Ectodermal cell (in vitro differentiated cells): ENCODE measurements around the gene KIF13A. TPM values are rescaled to one million over a fixed set of nuclear protein-coding genes. Genes with fewer than 3 reads are reported as not detected.

Experiments used
- H3K27ac ChIP-seq: 2 replicates; pipeline ENCODE4 v1.7.0; 2013; ENCODE audit warnings: mild to moderate bottlenecking, low read depth, low read length; ENCODE audit not compliant: insufficient read depth, poor library complexity, severe bottlenecking
- H3K27me3 ChIP-seq: 2 replicates; pipeline ENCODE4 v1.7.0; 2013; ENCODE audit warnings: mild to moderate bottlenecking, low read length; ENCODE audit not compliant: insufficient read depth, control insufficient read depth, poor library complexity, severe bottlenecking
- H3K36me3 ChIP-seq: one replicate; pipeline ENCODE4 v1.7.0; 2013; ENCODE audit warnings: low read length; ENCODE audit not compliant: control insufficient read depth, insufficient read depth
- H3K4me1 ChIP-seq: one replicate; pipeline ENCODE4 v1.7.0; 2013; ENCODE audit warnings: low read length; ENCODE audit not compliant: control insufficient read depth, insufficient read depth
- H3K4me3 ChIP-seq: 2 replicates; pipeline ENCODE4 v1.7.0; 2013; ENCODE audit warnings: low read depth, low read length, control low read depth; ENCODE audit not compliant: insufficient read depth
- H3K9me3 ChIP-seq: 2 replicates; pipeline ENCODE4 v1.7.0; 2013; ENCODE audit warnings: mild to moderate bottlenecking, low read length, moderate library complexity; ENCODE audit not compliant: control insufficient read depth
- WGBS, 2 experiments: methylation state at CpG; one replicate each; pipeline ENCODE4 v1.1.7; 2013; ENCODE audit warnings: missing lambda C conversion rate in 2 of 2; 5-methylcytosine and 5-hydroxymethylcytosine counted together
- polyA plus RNA-seq, 4 experiments: library from polyadenylated mRNA; stranded (reverse); fragments of 50-300 nt; gene quantifications; one replicate each; pipeline ENCODE4 v1.2.3, GENCODE V29; 2013

The KIF13A gene
- polyA plus RNA-seq (2013, experiment 1 of 4) = 19.0 TPM
- 16.7 TPM for polyA plus RNA-seq (2013, experiment 2 of 4)
- 13.4 TPM for polyA plus RNA-seq (2013, experiment 3 of 4)
- 17.6 TPM for polyA plus RNA-seq (2013, experiment 4 of 4)

- H3K4me1 ChIP-seq = peaks cover 3% of the 10 kb centered on the region
- H3K9me3 ChIP-seq = no peaks in the 10 kb centered on the region
- no peaks in the 10 kb centered on the region for H3K36me3 ChIP-seq
- no peak within 1 kb of the TSS for H3K27ac ChIP-seq
- whole genome bisulfite sequencing, 2 experiments = 0% methylated on average over 54 of the region's 54 CpGs
- peak within 1 kb of the TSS; percentile 82 for H3K4me3 ChIP-seq
- H3K27me3 ChIP-seq = peaks cover 22% of the 10 kb centered on the region
Measured at GRCh38 chr6:17987447-17987696, at the start of gene KIF13A. KIF13A (minus strand) TSS chr6:17987635; CDS start chr6:17987463, 172 bp downstream.

- Histone ChIP-seq H3K4me3 (no peak overlapping the region), H3K4me1 (no peaks in the 10 kb centered on the region), H3K36me3 (no peaks in the 10 kb centered on the region), H3K27ac (no peak overlapping the region), H3K9me3 (no peaks in the 10 kb centered on the region), H3K27me3 (no peaks in the 10 kb centered on the region)
- 94 to 95% methylated on average over 4 of the region's 4 CpGs for WGBS, 2 experiments
Measured at GRCh38 chr6:18036781-18037180, 49.3 kb upstream of the KIF13A start.

- 86 to 87% methylated on average over 12 to 13 of the region's 13 CpGs for WGBS, 2 experiments
- H3K27me3 ChIP-seq = no peaks in the 10 kb centered on the region
- H3K27ac ChIP-seq = no peak overlapping the region
- H3K9me3 ChIP-seq = no peaks in the 10 kb centered on the region
- no peaks in the 10 kb centered on the region for H3K36me3 ChIP-seq
- no peak overlapping the region for H3K4me3 ChIP-seq
- no peaks in the 10 kb centered on the region for H3K4me1 ChIP-seq
Measured at GRCh38 chr6:18035330-18035854, 48.0 kb upstream of the KIF13A start.

GRCh38 chr6:18034798-18035202 is 47.4 kb upstream of the KIF13A start:
- Histone ChIP-seq H3K4me3 (no peak overlapping the region), H3K4me1 (no peaks in the 10 kb centered on the region), H3K27me3 (no peaks in the 10 kb centered on the region), H3K9me3 (no peaks in the 10 kb centered on the region), H3K36me3 (no peaks in the 10 kb centered on the region), H3K27ac (no peak overlapping the region)
- 82 to 93% methylated on average over 6 of the region's 6 CpGs for WGBS, 2 experiments

- Histone ChIP-seq H3K4me1 (no peaks in the 10 kb centered on the region), H3K36me3 (no peaks in the 10 kb centered on the region), H3K9me3 (no peaks in the 10 kb centered on the region), H3K27ac (no peak overlapping the region), H3K4me3 (no peak overlapping the region), H3K27me3 (no peaks in the 10 kb centered on the region)
- 92 to 97% methylated on average over 2 of the region's 2 CpGs for WGBS, 2 experiments
Measured at GRCh38 chr6:18031680-18032256, 44.3 kb upstream of the KIF13A start.

- Histone ChIP-seq H3K4me3 (no peak overlapping the region), H3K9me3 (no peaks in the 10 kb centered on the region), H3K4me1 (no peaks in the 10 kb centered on the region), H3K27ac (no peak overlapping the region), H3K27me3 (no peaks in the 10 kb centered on the region), H3K36me3 (no peaks in the 10 kb centered on the region)
- WGBS, 2 experiments = 98 to 100% methylated on average over 2 of the region's 2 CpGs
Measured at GRCh38 chr6:18031189-18031588, 43.8 kb upstream of the KIF13A start.

- Histone ChIP-seq H3K4me1 (peaks cover 10% of the 10 kb centered on the region), H3K4me3 (no peak overlapping the region), H3K9me3 (no peaks in the 10 kb centered on the region), H3K27ac (no peak overlapping the region), H3K36me3 (no peaks in the 10 kb centered on the region), H3K27me3 (no peaks in the 10 kb centered on the region)
- WGBS, 2 experiments = 95 to 100% methylated on average over 1 to 2 of the region's 2 CpGs
Measured at GRCh38 chr6:18028332-18028731, 40.9 kb upstream of the KIF13A start.

- no peaks in the 10 kb centered on the region for H3K36me3 ChIP-seq
- no peaks in the 10 kb centered on the region for H3K9me3 ChIP-seq
- no peaks in the 10 kb centered on the region for H3K27me3 ChIP-seq
- peaks cover 19% of the 10 kb centered on the region for H3K4me1 ChIP-seq
- H3K4me3 ChIP-seq = no peak overlapping the region
- WGBS, 2 experiments = 93 to 96% methylated on average over 6 of the region's 6 CpGs
- H3K27ac ChIP-seq = no peak overlapping the region
Measured at GRCh38 chr6:18025596-18025995, 38.2 kb upstream of the KIF13A start.

- no peaks in the 10 kb centered on the region for H3K9me3 ChIP-seq
- no peak overlapping the region for H3K27ac ChIP-seq
- H3K4me3 ChIP-seq = no peak overlapping the region
- peaks cover 19% of the 10 kb centered on the region for H3K4me1 ChIP-seq
- WGBS, 2 experiments = 95 to 96% methylated on average over 5 of the region's 5 CpGs
- no peaks in the 10 kb centered on the region for H3K36me3 ChIP-seq
- no peaks in the 10 kb centered on the region for H3K27me3 ChIP-seq
Measured at GRCh38 chr6:18024876-18025275, 37.4 kb upstream of the KIF13A start.

- H3K27me3 ChIP-seq = no peaks in the 10 kb centered on the region
- no peak overlapping the region for H3K4me3 ChIP-seq
- H3K36me3 ChIP-seq = no peaks in the 10 kb centered on the region
- no peaks in the 10 kb centered on the region for H3K9me3 ChIP-seq
- no peak overlapping the region for H3K27ac ChIP-seq
- peaks cover 19% of the 10 kb centered on the region for H3K4me1 ChIP-seq
- 91 to 94% methylated on average over 4 of the region's 4 CpGs for WGBS, 2 experiments
Measured at GRCh38 chr6:18023891-18024290, 36.5 kb upstream of the KIF13A start.
